Spleen (tissue), 11 donors: ENCODE measurements around the gene ARHGEF1. TPM values are rescaled to one million over a fixed set of nuclear protein-coding genes. Genes with fewer than 3 reads are reported as not detected.

Source experiments
- DNase-seq: peaks from one replicate; pipeline ENCODE4 v3.0.0-alpha.2; 2020
- H3K27ac ChIP-seq, 8 donors: fragments of 200-600 bp; sonication (generic) in 7 of 8; 1 replicate in 4 of 8; 2 replicates in 4 of 8; pipeline versions ENCODE4 v1.5.0 to v1.8.0; 2016 to 2021; ENCODE audit warnings: inconsistent platforms in 4 of 8, mild to moderate bottlenecking in 4 of 8, moderate library complexity in 1 of 8
- H3K27me3 ChIP-seq, 7 donors: fragments of 200-600 bp; sonication (generic) in 6 of 7; replicated peaks in 1 of 7; 1 replicate in 4 of 7; 2 replicates in 3 of 7; pipeline versions ENCODE4 v1.5.0 to v1.8.0; 2016 to 2021; ENCODE audit warnings: inconsistent platforms in 3 of 7, mild to moderate bottlenecking in 1 of 7
- H3K36me3 ChIP-seq, 6 donors: fragments of 200-600 bp; sonication (generic) in 5 of 6; 1 replicate in 4 of 6; 2 replicates in 2 of 6; pipeline versions ENCODE4 v1.5.0 to v1.8.0; 2016 to 2021; ENCODE audit warnings: inconsistent platforms in 2 of 6
- H3K4me1 ChIP-seq, 6 donors: fragments of 200-600 bp; sonication (generic) in 5 of 6; 1 replicate in 3 of 6; 2 replicates in 3 of 6; pipeline versions ENCODE4 v1.5.0 to v1.8.0; 2016 to 2021; ENCODE audit warnings: inconsistent platforms in 3 of 6
- H3K4me3 ChIP-seq, 8 donors: fragments of 200-600 bp; sonication (generic) in 7 of 8; 1 replicate in 4 of 8; 2 replicates in 4 of 8; pipeline versions ENCODE4 v1.5.0 to v1.8.0; 2016 to 2021; ENCODE audit warnings: inconsistent platforms in 4 of 8, mild to moderate bottlenecking in 4 of 8, moderate library complexity in 2 of 8
- H3K9me3 ChIP-seq, 8 donors: fragments of 200-600 bp; sonication (generic) in 7 of 8; 1 replicate in 4 of 8; 2 replicates in 4 of 8; pipeline versions ENCODE4 v1.5.0 to v1.8.0; 2016 to 2021; ENCODE audit warnings: inconsistent platforms in 4 of 8
- POLR2A ChIP-seq, 3 donors: fragments of 450-650 bp; IDR thresholded peaks; one replicate each; pipeline ENCODE4 v1.5.1; 2017; ENCODE audit warnings: antibody characterized with exemption in 3 of 3, mild to moderate bottlenecking in 1 of 3
- POLR2AphosphoS5 ChIP-seq, 3 donors: sonication (generic); formaldehyde crosslinking; IDR thresholded peaks; one replicate each; pipeline ENCODE4 v1.5.1; 2017; ENCODE audit warnings: antibody characterized with exemption in 3 of 3
- WGBS, 5 donors: extraction: QIAGEN DNeasy Blood & Tissue Kit in 3 of 5; methylation state at CpG; one replicate each; pipeline versions ENCODE4 v1.1.5 to v1.1.7; 2013 to 2018; 5-methylcytosine and 5-hydroxymethylcytosine counted together
- intact Hi-C: fragments of 100-400 bp; cut with DNase I; formaldehyde crosslinking; loops from one replicate; pipeline ENCODE4 v1.15.0; 2023; ENCODE audit warnings: low total_unique reads
- polyA plus RNA-seq, 3 donors: library from polyadenylated mRNA; stranded (reverse); fragments of 200-250 nt; gene quantifications; one replicate each; pipeline ENCODE4 v1.2.1, GENCODE V29; 2013
- total RNA-seq, 7 donors: library from RNA; depleted of rRNA in 3 of 7; stranded (reverse); fragments of >200 nt in 3 of 7; fragmentation: NEBNext Ultra II Directional in 4 of 7; extraction: Animal tissue kit (Norgen Biotek cat#: 25700) in 4 of 7; gene quantifications; one replicate each; pipeline versions ENCODE4 v1.1.0 to v1.2.1, GENCODE V29; 2016 to 2021
- TF ChIP-seq, protein P1 (sequence below), 11 experiments: fragments of 200-600 bp in 7 of 11; fragments of 450-650 bp in 4 of 11; sonication (generic) in 4 of 11; IDR thresholded peaks in 8 of 11; conservative IDR thresholded peaks in 3 of 11; 1 replicate in 7 of 11; 2 replicates in 4 of 11; pipeline versions ENCODE4 v1.4.0 to v1.8.0; 2016 to 2021; ENCODE audit warnings: antibody characterized with exemption in 11 of 11, inconsistent platforms in 4 of 11, mild to moderate bottlenecking in 1 of 11
- donor health status: healthy with polysubstance abuse.
- donor health status: DM: no; HTN: no; CAD: no; lungs with moderate emphysema.
- donor health status: DM: no; HTN: no; CAD: no.
- donor health status: Bipolar disorder and iron deficiency.
- donor health status: healthy.
- donor health status: DM: no; HTN: no; CAD: no.
- donor health status: DM: yes; HTN: yes; CAD: no.

ARHGEF1 gene
- total and polyA plus RNA-seq, 10 donors: 238 to 543 (median 383) TPM

DNA sequence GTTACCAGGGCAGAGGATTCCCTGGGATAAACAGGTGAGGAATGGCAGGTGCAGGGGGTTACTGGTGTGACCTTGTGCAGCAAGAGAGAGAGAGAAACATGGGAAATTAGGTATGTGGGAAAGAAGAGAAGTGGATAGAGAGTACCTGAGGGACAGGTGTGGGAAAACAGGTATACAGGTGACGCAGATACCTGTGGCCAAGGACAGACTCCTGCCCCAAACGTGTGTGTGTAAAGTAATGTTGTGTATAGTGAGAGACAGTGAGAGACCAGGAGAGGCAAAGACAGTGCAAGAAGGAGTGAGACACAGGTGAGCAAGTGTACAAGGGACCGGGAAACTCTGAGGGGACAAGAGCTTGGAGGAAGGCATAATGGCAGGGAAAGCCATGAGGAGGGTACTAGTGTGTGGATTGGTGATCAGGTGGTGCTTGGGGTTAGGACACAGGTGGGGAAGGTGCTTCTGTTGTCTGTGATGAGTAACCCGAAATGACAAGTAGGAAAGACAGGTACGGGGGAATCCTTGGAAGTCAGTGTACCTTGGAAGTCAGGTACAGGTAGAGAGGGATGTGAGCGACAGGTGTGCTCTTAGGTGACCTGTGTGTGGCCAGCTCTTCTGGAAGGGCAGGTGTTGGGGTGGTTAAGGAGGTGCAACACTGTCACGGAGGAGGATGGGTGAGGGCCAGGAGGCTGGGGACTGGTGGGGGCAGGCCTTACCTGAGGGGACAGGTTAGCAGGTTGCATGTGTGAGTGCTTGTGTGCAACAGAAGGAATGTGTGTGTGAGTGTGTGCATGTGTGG is 42.4 kb downstream of the ARHGEF1 start:
- Histone ChIP-seq H3K27ac (no peak overlapping the region), H3K9me3 (no peaks in the 10 kb centered on the region), H3K4me3 (no peak overlapping the region), H3K27me3 (peaks cover 0 to 98% (median 86%) of the 10 kb centered on the region in 7 donors), H3K36me3 (no peaks in the 10 kb centered on the region), H3K4me1 (peaks cover 10 to 78% (median 41%) of the 10 kb centered on the region in 6 donors)
- intact Hi-C loops: no loop called here
- WGBS, 5 donors: 57 to 68% (median 61%) methylated on average over 7 of the region's 7 CpGs
- TF ChIP-seq, protein P1, sequence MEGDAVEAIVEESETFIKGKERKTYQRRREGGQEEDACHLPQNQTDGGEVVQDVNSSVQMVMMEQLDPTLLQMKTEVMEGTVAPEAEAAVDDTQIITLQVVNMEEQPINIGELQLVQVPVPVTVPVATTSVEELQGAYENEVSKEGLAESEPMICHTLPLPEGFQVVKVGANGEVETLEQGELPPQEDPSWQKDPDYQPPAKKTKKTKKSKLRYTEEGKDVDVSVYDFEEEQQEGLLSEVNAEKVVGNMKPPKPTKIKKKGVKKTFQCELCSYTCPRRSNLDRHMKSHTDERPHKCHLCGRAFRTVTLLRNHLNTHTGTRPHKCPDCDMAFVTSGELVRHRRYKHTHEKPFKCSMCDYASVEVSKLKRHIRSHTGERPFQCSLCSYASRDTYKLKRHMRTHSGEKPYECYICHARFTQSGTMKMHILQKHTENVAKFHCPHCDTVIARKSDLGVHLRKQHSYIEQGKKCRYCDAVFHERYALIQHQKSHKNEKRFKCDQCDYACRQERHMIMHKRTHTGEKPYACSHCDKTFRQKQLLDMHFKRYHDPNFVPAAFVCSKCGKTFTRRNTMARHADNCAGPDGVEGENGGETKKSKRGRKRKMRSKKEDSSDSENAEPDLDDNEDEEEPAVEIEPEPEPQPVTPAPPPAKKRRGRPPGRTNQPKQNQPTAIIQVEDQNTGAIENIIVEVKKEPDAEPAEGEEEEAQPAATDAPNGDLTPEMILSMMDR (IDR thresholded peaks at IDR 0.05 in 8 of 11, conservative IDR thresholded peaks at IDR 0.05 in 3 of 11): no peak
- TF ChIP-seq POLR2A (IDR thresholded peaks at IDR 0.05): no peak
- no peak for TF ChIP-seq POLR2AphosphoS5 (IDR thresholded peaks at IDR 0.05)
- peak; percentile 65 for DNase-seq

GRCh38 chr19:41926028-41926762 is 43.2 kb downstream of the ARHGEF1 start:
- H3K36me3 ChIP-seq: no peaks in the 10 kb centered on the region
- peaks cover 0 to 98% (median 81%) of the 10 kb centered on the region in 7 donors for H3K27me3 ChIP-seq
- intact Hi-C loops: no loop called here
- WGBS, 5 donors: 40 to 64% (median 44%) methylated on average over 25 to 27 of the region's 27 CpGs
- H3K9me3 ChIP-seq: no peaks in the 10 kb centered on the region
- H3K4me1 ChIP-seq: peaks cover 10 to 79% (median 35%) of the 10 kb centered on the region in 6 donors
- TF ChIP-seq, protein P1 (IDR thresholded peaks at IDR 0.05 in 8 of 11, conservative IDR thresholded peaks at IDR 0.05 in 3 of 11): no peak
- TF ChIP-seq POLR2A (IDR thresholded peaks at IDR 0.05) (no peak), POLR2AphosphoS5 (IDR thresholded peaks at IDR 0.05) (no peak)
- H3K27ac ChIP-seq: no peak overlapping the region
- H3K4me3 ChIP-seq: no peak overlapping the region
- no peak for DNase-seq

DNA sequence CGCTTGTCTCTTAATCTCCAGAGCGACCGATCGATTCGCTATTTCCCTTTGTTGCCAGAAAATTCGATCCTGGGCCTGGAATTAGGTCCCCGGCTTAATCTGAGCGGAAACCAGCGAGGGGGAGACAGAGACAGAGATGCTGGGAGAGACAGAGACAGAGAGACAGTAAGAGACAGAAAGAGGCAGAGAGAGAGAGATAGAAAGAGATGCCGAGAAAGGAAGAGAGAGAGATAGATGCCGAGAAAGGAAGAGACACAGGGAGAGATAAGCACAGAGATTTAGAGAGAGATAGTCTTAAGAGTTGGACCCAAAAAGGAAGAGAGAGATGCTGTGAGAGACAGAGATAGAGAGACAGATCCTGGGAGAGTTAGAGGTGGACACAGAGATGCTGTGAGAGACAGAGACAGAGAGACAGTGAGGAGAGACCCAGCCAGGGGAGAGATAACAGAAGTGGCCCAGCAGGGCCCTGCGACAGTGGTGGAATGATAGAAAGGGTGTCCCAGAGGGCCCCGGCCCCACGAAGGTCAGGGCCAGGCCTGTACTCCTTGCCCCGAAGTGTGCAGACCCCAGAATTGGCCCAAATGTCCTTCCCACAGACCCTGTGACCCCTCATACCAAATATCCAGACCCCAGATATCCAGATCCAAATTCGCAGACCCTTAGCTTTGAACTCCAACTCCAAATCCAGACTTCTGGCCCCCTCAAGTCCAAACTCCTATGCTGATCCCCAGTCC is 43.9 kb downstream of the ARHGEF1 start:
- Histone ChIP-seq H3K36me3 (no peaks in the 10 kb centered on the region), H3K4me3 (no peak overlapping the region), H3K9me3 (no peaks in the 10 kb centered on the region), H3K4me1 (peaks cover 10 to 76% (median 30%) of the 10 kb centered on the region in 6 donors), H3K27me3 (peaks cover 0 to 98% (median 76%) of the 10 kb centered on the region in 7 donors), H3K27ac (no peak overlapping the region)
- WGBS, 5 donors: 53 to 65% (median 60%) methylated on average over 16 of the region's 16 CpGs
- intact Hi-C loops: no loop called here
- DNase-seq: no peak
- TF ChIP-seq, protein P1 (IDR thresholded peaks at IDR 0.05 in 8 of 11, conservative IDR thresholded peaks at IDR 0.05 in 3 of 11): no peak
- TF ChIP-seq POLR2AphosphoS5 (IDR thresholded peaks at IDR 0.05): no peak
- no peak for TF ChIP-seq POLR2A (IDR thresholded peaks at IDR 0.05)
